HepG2 (cell line): ENCODE results near the gene FUT6. TPM values are rescaled to one million over a fixed set of nuclear protein-coding genes. Genes with fewer than 3 reads are reported as not detected.
A peak's percentile ranks its signal among the peaks of the same experiment; 100 is the strongest.

ENCODE experiments used
- CCDC6 ChIP-seq: sonication (generic); formaldehyde crosslinking; IDR thresholded peaks from 2 replicates; pipeline ENCODE4 v1.8.1; 2022; ENCODE audit warnings: mild to moderate bottlenecking, missing genetic modification reagents, moderate library complexity
- CTCF ChIP-seq: sonication (generic); formaldehyde crosslinking; IDR thresholded peaks from 2 replicates; pipeline ENCODE4 v1.5.0; 2020; ENCODE audit warnings: mild to moderate bottlenecking, missing genetic modification reagents, moderate library complexity
- EEA1 ChIP-seq: sonication (generic); formaldehyde crosslinking; IDR thresholded peaks from 2 replicates; pipeline ENCODE4 v1.5.1; 2020; ENCODE audit warnings: mild to moderate bottlenecking, missing genetic modification reagents, borderline replicate concordance
- FIP1L1 ChIP-seq: fragments of 200-400 bp; formaldehyde crosslinking; IDR thresholded peaks from 2 replicates; pipeline ENCODE4 v1.6.1; 2018; ENCODE audit warnings: low read depth, mild to moderate bottlenecking, low read length, moderate library complexity, borderline replicate concordance; ENCODE audit not compliant: insufficient read depth
- GATAD1 ChIP-seq: IDR thresholded peaks from 2 replicates; pipeline ENCODE4 v1.6.1; 2016; ENCODE audit warnings: missing genetic modification reagents, missing compliant biosample characterization
- HCFC1 ChIP-seq: fragments of 150-350 bp; IDR thresholded peaks from 2 replicates; pipeline ENCODE4 v1.6.1; 2014; ENCODE audit warnings: low read depth, low read length
- HNRNPH1 ChIP-seq: fragments of 200-400 bp; formaldehyde crosslinking; optimal IDR thresholded peaks from 2 replicates; pipeline ENCODE3; 2017; ENCODE audit warnings: mild to moderate bottlenecking, low read depth, low read length
- IKZF4 ChIP-seq: sonication (generic); formaldehyde crosslinking; IDR thresholded peaks from 2 replicates; pipeline ENCODE4 v1.5.1; 2020; ENCODE audit warnings: borderline replicate concordance, mild to moderate bottlenecking, low read depth, missing genetic modification reagents; ENCODE audit errors: not compliant biosample characterization
- MXD1 ChIP-seq: sonication (generic); formaldehyde crosslinking; IDR thresholded peaks from 2 replicates; pipeline ENCODE4 v1.4.0; 2020; ENCODE audit warnings: mild to moderate bottlenecking, missing genetic modification reagents
- MXI1 ChIP-seq: IDR thresholded peaks from 3 replicates; pipeline ENCODE4 v1.6.1; 2012; ENCODE audit warnings: low read depth, low read length, inconsistent platforms, borderline replicate concordance
- SKI ChIP-seq: fragments of 450-650 bp; IDR thresholded peaks from one replicate; pipeline ENCODE4 v1.6.1; 2018; ENCODE audit warnings: mild to moderate bottlenecking; ENCODE audit not compliant: partially characterized antibody
- SRSF1 ChIP-seq: fragments of 200-400 bp; formaldehyde crosslinking; optimal IDR thresholded peaks from 2 replicates; pipeline ENCODE3; 2017; ENCODE audit warnings: mild to moderate bottlenecking, low read depth, low read length, moderate library complexity
- STAT6 ChIP-seq: sonication (generic); formaldehyde crosslinking; IDR thresholded peaks from 2 replicates; pipeline ENCODE4 v1.4.0; 2020; ENCODE audit warnings: missing genetic modification reagents, mild to moderate bottlenecking, borderline replicate concordance
- TAF1 ChIP-seq: sonication (generic); formaldehyde crosslinking; IDR thresholded peaks from 2 replicates; pipeline ENCODE4 v1.4.0; 2020; ENCODE audit warnings: missing genetic modification reagents
- TRAFD1 ChIP-seq: sonication (generic); formaldehyde crosslinking; IDR thresholded peaks from 2 replicates; pipeline ENCODE4 v1.5.1; 2020; ENCODE audit warnings: missing genetic modification reagents, mild to moderate bottlenecking, borderline replicate concordance
- ZFP41 ChIP-seq: sonication (generic); formaldehyde crosslinking; IDR thresholded peaks from 2 replicates; pipeline ENCODE4 v1.4.0; 2020; ENCODE audit warnings: mild to moderate bottlenecking, missing genetic modification reagents, borderline replicate concordance
- ZNF674 ChIP-seq: sonication (generic); formaldehyde crosslinking; IDR thresholded peaks from 2 replicates; pipeline ENCODE4 v1.5.0; 2020; ENCODE audit warnings: low read depth, mild to moderate bottlenecking, missing genetic modification reagents
- ZNF772 ChIP-seq: sonication (generic); formaldehyde crosslinking; IDR thresholded peaks from 2 replicates; pipeline ENCODE4 v1.5.0; 2020; ENCODE audit warnings: mild to moderate bottlenecking, missing genetic modification reagents
- polyA plus RNA-seq, 8 experiments: library from polyadenylated mRNA; depleted of rRNA in 3 of 8; stranded (reverse) in 7 of 8; unstranded in 1 of 8; fragments of >200 nt; fragmentation: Illumina TruSeq in 4 of 8; extraction: Trizol in 4 of 8; gene quantifications; 2 replicates each; pipeline versions ENCODE4 v1.2.1 to v1.2.3, GENCODE V29; 2011 to 2016; ENCODE audit warnings: low read depth in 4 of 8, missing spikeins in 1 of 8, mixed read lengths in 1 of 8; ENCODE audit not compliant: insufficient read depth in 1 of 8
- total RNA-seq, 5 experiments: library from RNA; depleted of rRNA; stranded (reverse); fragments of >200 nt; fragmentation: Illumina TruSeq; extraction: Trizol; gene quantifications; 2 replicates each; pipeline ENCODE4 v1.2.3, GENCODE V29; 2016; ENCODE audit warnings: low read depth in 1 of 5

Gene FUT6
- total and polyA plus RNA-seq, 2 of the 13 experiments (the other 11 are each of a cell fraction or from before 2014, with no cell fraction given), result 8.2 to 27.7 TPM

- no peak; the same call in 1 of the 2 replicates for TF ChIP-seq CTCF
- no peak for TF ChIP-seq EEA1 (CRISPR knock-in tag)
- TF ChIP-seq TAF1 (CRISPR knock-in tag), result peak; percentile 68
- no peak for TF ChIP-seq ZNF674
- TF ChIP-seq CCDC6 (CRISPR knock-in tag), result no peak; the same call in 1 of the 2 replicates
- TF ChIP-seq SRSF1, result peak; percentile 2
- peak; percentile 93 for TF ChIP-seq HCFC1
- TF ChIP-seq GATAD1, result peak; percentile 86
- no peak; the same call in 1 of the 2 replicates for TF ChIP-seq STAT6 (CRISPR knock-in tag)
- TF ChIP-seq HNRNPH1, result no peak
- no peak for TF ChIP-seq ZFP41
- TF ChIP-seq TRAFD1, result no peak
- peak; percentile 99; the same call in 1 of the 2 replicates for TF ChIP-seq MXD1 (CRISPR knock-in tag)
- no peak for TF ChIP-seq FIP1L1
- TF ChIP-seq ZNF772, result peak; percentile 88
- no peak for TF ChIP-seq IKZF4
- no peak for TF ChIP-seq SKI
- TF ChIP-seq MXI1, result peak; percentile 100
Measured at GRCh38 chr19:5790559-5791520, 48.7 kb downstream of the FUT6 start, which contains the start of gene DUS3L (continued).
